Endodermal cell (in vitro differentiated cells): Measurements from ENCODE around the gene KRT12. TPM values are rescaled to one million over a fixed set of nuclear protein-coding genes. Genes with fewer than 3 reads are reported as not detected.
"Not testable (repeated sequence)": the region's sequence is repeated elsewhere in the genome, so short reads cannot be mapped to it uniquely, and the experiment has no call there.

ENCODE experiments used
- DNase-seq: peaks from one replicate; pipeline ENCODE4 v3.0.0-alpha.2; 2017
- H3K27ac ChIP-seq: 2 replicates; pipeline ENCODE4 v1.5.1; 2013; ENCODE audit warnings: mild to moderate bottlenecking, low read depth, low read length, moderate library complexity
- H3K27me3 ChIP-seq: 2 replicates; pipeline ENCODE4 v1.6.1; 2013; ENCODE audit warnings: mild to moderate bottlenecking, low read length, moderate library complexity; ENCODE audit not compliant: insufficient read depth, control insufficient read depth, poor library complexity, severe bottlenecking
- H3K36me3 ChIP-seq: 2 replicates; pipeline ENCODE4 v1.7.0; 2013; ENCODE audit warnings: mild to moderate bottlenecking, low read length, moderate library complexity; ENCODE audit not compliant: control insufficient read depth, insufficient read depth
- H3K4me1 ChIP-seq: one replicate; pipeline ENCODE4 v1.7.0; 2013; ENCODE audit warnings: low read length; ENCODE audit not compliant: control insufficient read depth, insufficient read depth
- H3K4me3 ChIP-seq: 2 replicates; pipeline ENCODE4 v1.5.1; 2013; ENCODE audit warnings: mild to moderate bottlenecking, low read length, moderate library complexity
- H3K9ac ChIP-seq: 2 replicates; pipeline ENCODE4 v1.6.1; 2013; ENCODE audit warnings: mild to moderate bottlenecking, low read length, moderate library complexity; ENCODE audit not compliant: poor library complexity, severe bottlenecking; ENCODE audit errors: extremely low read depth
- H3K9me3 ChIP-seq: 2 replicates; pipeline ENCODE4 v1.6.1; 2013; ENCODE audit warnings: mild to moderate bottlenecking, low read length, moderate library complexity; ENCODE audit not compliant: control insufficient read depth
- H3K27ac Mint-ChIP-seq: 2 replicates; pipeline ENCODE4 v1.8.0; 2020; ENCODE audit warnings: mixed read lengths
- H3K27me3 Mint-ChIP-seq: 2 replicates; pipeline ENCODE4 v1.8.0; 2021; ENCODE audit warnings: mild to moderate bottlenecking, mixed read lengths; ENCODE audit not compliant: insufficient read depth
- H3K36me3 Mint-ChIP-seq: 2 replicates; pipeline ENCODE4 v1.8.0; 2020; ENCODE audit warnings: low read depth, mixed read lengths
- H3K4me1 Mint-ChIP-seq: 2 replicates; pipeline ENCODE4 v1.8.0; 2020; ENCODE audit warnings: mixed read lengths
- H3K4me3 Mint-ChIP-seq: 2 replicates; pipeline ENCODE4 v1.8.0; 2020; ENCODE audit warnings: mild to moderate bottlenecking, moderate library complexity, mixed read lengths
- H3K9me3 Mint-ChIP-seq: 2 replicates; pipeline ENCODE4 v1.8.0; 2020; ENCODE audit warnings: mild to moderate bottlenecking, mixed read lengths
- whole genome bisulfite sequencing, 2 experiments: methylation state at CpG; one replicate each; pipeline versions ENCODE4 v1.1.5 to v1.1.7; 2013; ENCODE audit warnings: missing lambda C conversion rate in 2 of 2, mixed read lengths in 1 of 2; ENCODE audit not compliant: insufficient coverage in 1 of 2, insufficient read length in 1 of 2; 5-methylcytosine and 5-hydroxymethylcytosine counted together
- total RNA-seq, 2 donors: library from RNA; stranded (reverse); fragmentation: NEBNext Ultra II Directional in 1 of 2; extraction: Animal tissue kit (Norgen Biotek cat#: 25700) in 1 of 2; gene quantifications; 2 replicates in 1 of 2; 3 replicates in 1 of 2; pipeline ENCODE4 v1.2.1, GENCODE V29; 2021
- TF ChIP-seq, protein P1 (sequence below): fragments of 200-600 bp; sonication (generic); conservative IDR thresholded peaks from 2 replicates; pipeline ENCODE4 v1.5.0; 2021; ENCODE audit warnings: antibody characterized with exemption, mild to moderate bottlenecking

Gene KRT12
- total RNA-seq, 2 donors from 2014 or later = not detected

DNA sequence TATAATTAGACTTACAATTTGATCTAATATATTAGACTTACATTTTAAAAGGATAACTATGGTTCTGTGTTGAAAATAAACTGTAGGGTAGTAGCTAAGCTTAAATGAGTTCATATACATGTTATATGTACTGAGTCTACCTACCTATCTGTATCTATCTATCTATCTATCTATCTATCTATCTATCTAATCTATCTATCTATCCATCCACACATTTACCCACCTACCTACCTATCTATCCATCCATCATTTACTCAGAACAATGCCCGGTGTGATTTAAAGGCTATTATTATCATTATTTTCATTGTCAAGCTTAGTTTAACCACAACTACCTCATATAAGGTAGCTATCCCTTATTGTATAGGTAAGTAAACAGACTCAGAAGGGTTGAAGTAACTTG, 51.6 kb downstream of the KRT12 start:
- no peak overlapping the region for H3K27ac ChIP-seq
- 100% methylated on average over 1 of the region's 1 CpG; no CpG with 5 or more reads in 1 of the 2 experiments for WGBS, 2 experiments
- no peaks in the 10 kb centered on the region for H3K4me1 Mint-ChIP-seq
- no peaks in the 10 kb centered on the region for H3K4me1 ChIP-seq
- H3K36me3 ChIP-seq = peaks cover 7% of the 10 kb centered on the region
- no peak overlapping the region for H3K4me3 Mint-ChIP-seq
- H3K36me3 Mint-ChIP-seq = peaks cover 14% of the 10 kb centered on the region
- H3K27me3 ChIP-seq = peaks cover 49% of the 10 kb centered on the region
- TF ChIP-seq, protein P1, sequence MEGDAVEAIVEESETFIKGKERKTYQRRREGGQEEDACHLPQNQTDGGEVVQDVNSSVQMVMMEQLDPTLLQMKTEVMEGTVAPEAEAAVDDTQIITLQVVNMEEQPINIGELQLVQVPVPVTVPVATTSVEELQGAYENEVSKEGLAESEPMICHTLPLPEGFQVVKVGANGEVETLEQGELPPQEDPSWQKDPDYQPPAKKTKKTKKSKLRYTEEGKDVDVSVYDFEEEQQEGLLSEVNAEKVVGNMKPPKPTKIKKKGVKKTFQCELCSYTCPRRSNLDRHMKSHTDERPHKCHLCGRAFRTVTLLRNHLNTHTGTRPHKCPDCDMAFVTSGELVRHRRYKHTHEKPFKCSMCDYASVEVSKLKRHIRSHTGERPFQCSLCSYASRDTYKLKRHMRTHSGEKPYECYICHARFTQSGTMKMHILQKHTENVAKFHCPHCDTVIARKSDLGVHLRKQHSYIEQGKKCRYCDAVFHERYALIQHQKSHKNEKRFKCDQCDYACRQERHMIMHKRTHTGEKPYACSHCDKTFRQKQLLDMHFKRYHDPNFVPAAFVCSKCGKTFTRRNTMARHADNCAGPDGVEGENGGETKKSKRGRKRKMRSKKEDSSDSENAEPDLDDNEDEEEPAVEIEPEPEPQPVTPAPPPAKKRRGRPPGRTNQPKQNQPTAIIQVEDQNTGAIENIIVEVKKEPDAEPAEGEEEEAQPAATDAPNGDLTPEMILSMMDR = no peak
- no peaks in the 10 kb centered on the region for H3K9me3 ChIP-seq
- no peak overlapping the region for H3K4me3 ChIP-seq
- DNase-seq = no peak
- H3K27me3 Mint-ChIP-seq = peaks cover 77% of the 10 kb centered on the region
- H3K27ac Mint-ChIP-seq = no peak overlapping the region
- no peak overlapping the region for H3K9ac ChIP-seq
- H3K9me3 Mint-ChIP-seq = peaks cover 7% of the 10 kb centered on the region

DNA sequence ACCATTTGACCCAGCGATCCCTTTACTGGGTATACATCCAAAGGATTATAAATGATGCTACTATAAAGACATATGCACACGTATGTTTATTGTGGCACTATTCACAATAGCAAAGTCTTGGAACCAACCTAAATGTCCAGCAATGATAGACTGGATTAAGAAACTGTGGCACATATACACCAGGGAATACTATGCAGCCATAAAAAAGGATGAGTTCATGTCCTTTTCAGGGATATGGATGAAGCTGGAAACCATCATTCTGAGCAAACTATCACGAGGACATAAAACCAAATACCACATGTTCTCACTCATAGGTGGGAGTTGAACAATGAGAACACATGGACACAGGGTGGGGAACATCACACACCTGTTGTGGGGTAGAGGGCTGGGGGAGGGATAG, 52.4 kb downstream of the KRT12 start:
- H3K36me3 ChIP-seq, H3K9ac ChIP-seq, H3K4me3 Mint-ChIP-seq, H3K9me3 ChIP-seq, H3K9me3 Mint-ChIP-seq, H3K27ac ChIP-seq, H3K4me3 ChIP-seq, H3K27ac Mint-ChIP-seq, DNase-seq, H3K4me1 Mint-ChIP-seq, H3K4me1 ChIP-seq: not testable (repeated sequence)
- WGBS, 2 experiments = 88 to 89% methylated on average over 1 to 3 of the region's 3 CpGs
- H3K36me3 Mint-ChIP-seq = peaks cover 14% of the 10 kb centered on the region
- H3K27me3 Mint-ChIP-seq = peaks cover 77% of the 10 kb centered on the region
- H3K27me3 ChIP-seq = peaks cover 57% of the 10 kb centered on the region

DNA sequence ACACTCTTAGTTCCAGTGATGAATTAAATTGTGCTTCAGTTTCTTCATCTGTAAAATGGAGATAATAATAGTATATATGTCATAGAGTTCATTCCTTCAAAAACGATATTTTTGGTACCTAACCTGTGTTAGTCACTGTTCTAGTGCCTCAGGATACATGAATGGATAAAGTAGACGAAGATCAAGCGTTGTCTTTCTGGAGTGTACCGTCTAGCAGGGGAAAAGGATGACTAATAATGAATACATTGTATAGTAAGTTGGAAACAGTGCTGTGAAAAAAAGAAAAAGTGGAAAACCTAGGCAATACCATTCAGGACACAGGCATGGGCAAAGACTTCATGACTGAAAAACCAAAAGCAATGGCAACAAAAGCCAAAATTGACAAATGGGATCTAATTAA, 53.2 kb downstream of the KRT12 start:
- Histone ChIP-seq H3K9me3 (no peaks in the 10 kb centered on the region), H3K4me3 (no peak overlapping the region), H3K27ac (no peak overlapping the region), H3K4me1 (no peaks in the 10 kb centered on the region), H3K27me3 (peaks cover 65% of the 10 kb centered on the region), H3K9ac (no peak overlapping the region), H3K36me3 (peaks cover 7% of the 10 kb centered on the region)
- no peaks in the 10 kb centered on the region for H3K9me3 Mint-ChIP-seq
- H3K27me3 Mint-ChIP-seq = peaks cover 80% of the 10 kb centered on the region
- H3K27ac Mint-ChIP-seq = no peak overlapping the region
- H3K4me1 Mint-ChIP-seq = no peaks in the 10 kb centered on the region
- TF ChIP-seq, protein P1 = no peak
- DNase-seq = no peak
- H3K36me3 Mint-ChIP-seq = peaks cover 14% of the 10 kb centered on the region
- H3K4me3 Mint-ChIP-seq = no peak overlapping the region
- WGBS, 2 experiments = 75 to 94% methylated on average over 3 to 4 of the region's 4 CpGs

DNA sequence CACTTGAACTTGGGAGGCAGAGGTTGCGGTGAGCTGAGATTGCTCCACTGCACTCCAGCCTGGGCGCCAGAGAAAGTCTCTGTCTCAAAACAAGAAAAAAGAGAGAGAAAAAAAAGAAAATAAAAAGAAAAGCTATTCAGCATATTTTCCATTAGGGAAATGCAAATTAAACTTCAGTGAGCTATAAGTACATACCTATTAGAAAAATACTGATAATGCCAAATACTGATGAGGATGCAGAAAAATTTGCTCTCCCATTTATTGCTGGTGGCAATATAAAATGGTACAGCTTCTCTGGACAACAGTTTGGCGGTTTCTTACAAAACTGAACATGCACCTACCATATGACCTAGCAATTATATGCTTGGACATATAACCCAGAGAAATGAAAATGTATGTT, 54.4 kb downstream of the KRT12 start:
- Mint-ChIP-seq H3K27me3 (peaks cover 91% of the 10 kb centered on the region), H3K9me3 (no peaks in the 10 kb centered on the region)
- H3K27me3 ChIP-seq = peaks cover 77% of the 10 kb centered on the region

More for the DNA sequence above, 54.4 kb downstream of the KRT12 start:
- Histone ChIP-seq H3K4me3 (no peak overlapping the region), H3K27ac (no peak overlapping the region), H3K36me3 (peaks cover 7% of the 10 kb centered on the region), H3K4me1 (no peaks in the 10 kb centered on the region), H3K9ac (no peak overlapping the region), H3K9me3 (no peaks in the 10 kb centered on the region)
- Mint-ChIP-seq H3K27ac (no peak overlapping the region), H3K4me1 (no peaks in the 10 kb centered on the region), H3K4me3 (no peak overlapping the region), H3K36me3 (peaks cover 12% of the 10 kb centered on the region)
- DNase-seq = no peak
- TF ChIP-seq, protein P1 = no peak
- 95 to 100% methylated on average over 1 to 3 of the region's 3 CpGs for WGBS, 2 experiments
